GM12801 (cell line): Measurements from ENCODE around the gene KIF18B.

Source experiments
- CTCF ChIP-seq: IDR thresholded peaks from one replicate; pipeline ENCODE4 v1.5.1; 2011; ENCODE audit warnings: control low read depth; ENCODE audit not compliant: insufficient read length; ENCODE audit errors: extremely low read depth

The KIF18B gene

DNA sequence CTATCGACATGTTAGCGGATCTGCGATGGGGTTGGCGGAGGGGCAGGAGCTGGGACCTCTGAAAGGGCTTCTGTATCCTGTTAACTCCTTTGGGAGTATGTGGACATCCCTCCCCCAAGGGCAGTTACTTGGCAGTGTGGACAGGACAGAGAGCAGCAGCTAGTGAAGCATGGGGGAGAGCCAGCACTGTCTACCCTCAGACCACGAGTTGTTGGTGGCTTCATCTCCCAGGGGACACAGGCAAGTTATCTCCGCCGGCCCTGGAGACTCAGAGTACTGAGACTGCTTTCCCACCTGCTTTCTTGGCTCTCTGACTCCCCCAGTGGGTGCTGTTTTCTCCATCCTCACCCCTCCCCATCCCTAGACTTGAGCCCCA lies 27.0 kb downstream of the KIF18B start:
- TF ChIP-seq CTCF: no peak

DNA sequence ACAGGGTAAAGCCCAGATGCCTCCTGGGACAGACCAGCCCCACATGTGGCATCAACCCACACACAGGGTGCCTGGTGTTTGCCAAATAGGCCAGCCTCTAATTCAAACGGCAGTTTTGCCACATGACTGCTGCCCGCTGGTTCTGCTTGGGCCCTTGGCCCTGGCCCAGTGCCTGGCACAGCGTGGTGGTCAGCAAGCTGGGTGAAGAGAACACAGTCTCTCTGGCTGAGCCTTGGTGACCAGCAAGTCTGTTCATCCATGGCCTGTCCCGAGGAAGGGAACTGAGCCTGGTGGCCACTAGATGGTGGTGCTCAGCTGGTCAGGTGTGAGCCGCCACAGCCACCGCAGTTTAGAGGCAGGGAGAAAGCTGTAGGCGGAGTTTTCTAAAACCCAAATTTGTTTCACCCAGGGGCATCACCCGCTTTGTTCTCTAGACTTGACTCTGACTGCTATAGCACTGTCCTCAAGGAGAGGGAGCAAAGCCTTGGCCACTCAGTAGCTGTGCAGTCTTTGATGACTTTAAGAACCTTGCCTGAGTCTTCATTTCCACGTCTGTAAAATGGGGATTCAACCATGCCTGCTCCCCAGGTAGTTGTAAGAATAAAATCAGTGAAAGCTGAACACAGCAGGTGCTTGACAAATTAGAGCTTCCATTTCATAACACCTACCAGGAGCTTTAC lies 27.5 kb downstream of the KIF18B start:
- TF ChIP-seq CTCF: no peak

GRCh38 chr17:44919411-44919810 lies 28.2 kb downstream of the KIF18B start:
- TF ChIP-seq CTCF: no peak

DNA sequence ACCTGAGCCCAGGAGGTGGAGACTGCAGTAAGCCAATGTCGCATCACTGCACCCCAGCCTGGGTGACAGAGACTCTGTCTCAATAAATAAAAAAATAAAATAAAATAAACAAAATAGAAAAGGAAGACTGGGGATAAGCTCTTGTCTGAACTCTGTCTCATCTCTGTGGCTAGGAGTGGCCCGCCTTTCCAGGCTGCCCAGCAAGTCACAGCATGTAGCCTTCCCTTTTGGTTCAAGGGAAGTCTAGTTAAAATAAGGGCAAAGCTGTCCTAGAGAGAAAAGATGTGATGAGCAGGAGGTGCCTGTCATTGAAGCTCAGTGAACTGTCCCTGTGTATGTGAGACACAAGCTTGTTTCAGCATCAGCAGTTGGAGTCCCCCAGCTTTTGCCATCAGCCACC lies 29.6 kb downstream of the KIF18B start:
- TF ChIP-seq CTCF: no peak

DNA sequence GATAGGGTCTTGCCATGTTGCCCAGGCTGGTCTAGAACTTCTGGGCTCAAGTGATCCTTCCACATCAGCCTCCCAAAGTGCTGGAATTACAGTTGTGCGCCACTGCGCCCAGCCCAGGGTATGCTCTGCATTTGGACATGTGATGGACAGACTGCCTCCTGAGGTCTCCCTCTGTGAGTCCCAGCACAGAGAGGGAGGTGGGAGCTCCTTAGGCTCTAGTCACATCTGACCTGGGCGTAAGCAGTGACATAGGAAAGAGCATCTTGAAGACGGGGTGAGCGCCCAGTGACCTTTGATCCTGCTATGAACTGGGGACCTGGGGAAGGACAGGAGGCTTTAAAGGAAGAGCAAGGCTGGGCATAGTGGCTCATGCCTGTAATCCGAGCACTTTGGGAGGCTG lies 30.1 kb downstream of the KIF18B start:
- no peak for TF ChIP-seq CTCF

DNA sequence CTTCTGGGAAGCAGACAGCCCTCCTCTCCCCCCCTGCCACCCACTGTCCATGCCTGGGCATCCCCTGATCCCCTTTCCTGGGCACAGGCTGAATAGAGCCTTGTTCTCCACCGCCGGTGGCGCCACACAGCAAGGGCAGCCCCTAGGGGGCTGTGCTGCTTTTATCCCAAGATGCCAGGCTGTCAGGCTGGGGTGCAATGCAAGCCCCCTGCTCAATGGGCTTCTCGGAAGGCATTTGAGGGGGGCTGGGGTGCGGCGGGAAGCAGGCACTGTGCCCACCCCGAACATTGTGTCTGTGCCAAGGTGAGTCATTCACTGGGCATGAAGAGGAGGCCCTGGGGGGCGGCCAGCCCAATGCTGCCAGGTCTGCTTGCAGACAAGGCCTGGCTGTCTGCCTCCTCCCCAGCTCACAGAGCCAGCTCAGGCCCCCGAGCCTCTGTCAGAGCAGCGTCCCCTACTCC lies 30.8 kb downstream of the KIF18B start:
- TF ChIP-seq CTCF: no peak

DNA sequence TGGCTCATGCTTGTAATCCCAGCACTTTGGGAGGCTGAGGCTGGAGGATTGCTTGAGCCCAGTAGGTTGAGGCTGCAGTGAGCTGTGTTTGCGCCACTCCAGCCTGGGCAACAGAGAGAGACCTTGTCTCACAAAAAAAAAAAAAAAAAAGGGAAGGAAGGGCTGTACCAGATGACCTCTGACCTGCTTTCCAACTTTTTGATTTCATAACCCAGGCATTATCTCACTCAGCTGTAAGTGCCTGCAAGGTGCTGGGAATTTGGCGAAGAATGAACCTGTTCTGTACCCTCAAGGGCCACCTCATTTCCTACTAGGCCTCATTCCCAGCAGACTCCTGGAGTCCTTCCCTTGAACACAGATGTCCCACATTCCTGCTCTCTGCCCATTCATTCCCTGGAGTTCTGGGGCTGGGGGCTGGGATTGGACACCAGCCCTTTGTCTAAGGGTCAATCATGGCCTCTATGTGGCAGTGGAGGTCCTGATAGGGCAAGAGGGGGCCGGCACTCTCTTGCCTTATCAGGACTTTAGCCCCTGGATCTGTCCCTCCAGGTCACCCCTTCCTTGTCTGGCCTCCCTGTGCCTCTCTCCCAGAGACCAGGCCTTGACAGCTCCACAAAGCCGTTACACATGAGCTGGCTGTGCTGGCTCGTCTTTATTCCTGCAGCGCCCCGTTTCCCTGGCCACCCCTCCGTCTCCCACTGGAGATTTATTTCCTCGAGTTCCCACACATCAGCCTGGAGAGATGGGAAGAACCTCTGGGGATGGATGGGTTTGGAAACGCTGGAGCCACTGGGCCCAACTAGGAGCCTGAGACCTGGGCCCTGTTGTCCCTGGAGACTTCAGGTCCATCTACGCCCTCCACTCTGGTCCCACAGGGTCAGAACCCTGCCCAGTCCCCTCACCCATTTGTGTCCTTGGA lies 31.5 kb downstream of the KIF18B start:
- no peak for TF ChIP-seq CTCF
